ENCODE results near the gene FGFBP2. TPM values are rescaled to one million over a fixed set of nuclear protein-coding genes. Genes with fewer than 3 reads are reported as not detected.

Gene FGFBP2
- polyA plus RNA-seq, 1 donor = 0.27 TPM

- DNase-seq (ENCODE audit: low read depth) = no peak
Measured at GRCh38 chr4:15968551-15969300, 5.8 kb upstream of the FGFBP2 start.

GRCh38 chr4:15965325-15965724 is 2.4 kb upstream of the FGFBP2 start:
- no peak for DNase-seq (ENCODE audit: low read depth)

- no peak for DNase-seq (ENCODE audit: low read depth)
Measured at GRCh38 chr4:15964159-15964558, 1.2 kb upstream of the FGFBP2 start.

- no peak for DNase-seq (ENCODE audit: low read depth)
Measured at GRCh38 chr4:15963576-15963975, 601 bp upstream of the FGFBP2 start.

DNA sequence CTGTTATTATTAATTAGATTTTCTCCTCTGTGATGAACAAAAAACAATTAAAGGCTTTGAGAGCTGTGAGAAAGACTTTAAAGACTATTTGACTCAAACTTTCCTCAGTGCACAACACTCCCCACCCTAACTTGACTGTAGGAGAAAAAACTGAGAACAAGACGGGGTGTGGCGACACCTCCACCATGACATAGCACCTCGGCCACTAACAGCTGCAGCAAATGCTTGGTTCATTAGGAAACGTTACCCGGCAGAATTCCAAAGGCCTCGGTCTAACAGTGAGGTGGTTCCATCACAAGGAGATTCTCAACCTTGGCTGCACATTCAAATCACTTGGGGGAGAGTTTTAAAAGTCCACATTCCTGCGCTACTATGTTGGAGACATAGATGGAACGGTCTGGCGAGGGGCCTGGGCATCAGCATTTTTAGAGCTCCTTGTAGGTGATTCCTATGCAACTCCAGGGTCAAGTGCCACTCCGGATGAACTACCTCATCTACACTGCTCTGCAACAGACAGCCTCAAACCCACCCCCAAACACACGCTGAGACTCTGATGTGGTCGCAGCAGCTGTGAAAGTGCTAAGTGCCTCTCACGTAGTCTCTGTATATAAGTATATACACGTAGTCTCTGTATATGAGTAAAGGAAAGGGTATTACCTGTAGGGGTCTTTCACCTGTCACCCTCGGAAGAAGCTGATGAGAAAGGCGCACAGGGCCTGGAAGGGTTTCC is 1.0 kb downstream of the FGFBP2 start:
- no peak for DNase-seq (ENCODE audit: low read depth)

- DNase-seq (ENCODE audit: low read depth) = no peak
Measured at GRCh38 chr4:15958562-15958961, 4.4 kb downstream of the FGFBP2 start.

- DNase-seq (ENCODE audit: low read depth) = no peak
Measured at GRCh38 chr4:15956179-15956850, 6.7 kb downstream of the FGFBP2 start.

DNA sequence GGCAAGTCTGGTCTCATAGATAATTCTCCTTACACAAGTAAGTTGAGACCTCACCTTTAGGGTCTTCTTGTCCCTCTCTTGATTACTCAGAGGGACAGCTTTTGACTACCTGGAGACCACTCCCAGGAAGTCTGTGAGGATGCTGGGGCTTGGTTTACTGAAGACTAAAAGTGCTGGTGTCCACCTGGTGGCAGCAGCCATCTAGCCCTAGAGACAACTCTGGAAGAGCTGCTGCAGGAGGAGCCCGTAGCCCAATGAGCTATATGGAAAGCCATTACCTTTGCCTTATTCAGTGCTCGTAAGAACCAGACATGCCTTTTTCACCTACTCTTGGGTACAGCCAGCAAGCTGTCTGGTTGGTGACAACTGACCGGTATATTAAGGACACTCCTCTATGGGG is 7.3 kb downstream of the FGFBP2 start:
- DNase-seq (ENCODE audit: low read depth) = no peak

- no peak for DNase-seq (ENCODE audit: low read depth)
Measured at GRCh38 chr4:15953625-15954024, 9.3 kb downstream of the FGFBP2 start.

DNA sequence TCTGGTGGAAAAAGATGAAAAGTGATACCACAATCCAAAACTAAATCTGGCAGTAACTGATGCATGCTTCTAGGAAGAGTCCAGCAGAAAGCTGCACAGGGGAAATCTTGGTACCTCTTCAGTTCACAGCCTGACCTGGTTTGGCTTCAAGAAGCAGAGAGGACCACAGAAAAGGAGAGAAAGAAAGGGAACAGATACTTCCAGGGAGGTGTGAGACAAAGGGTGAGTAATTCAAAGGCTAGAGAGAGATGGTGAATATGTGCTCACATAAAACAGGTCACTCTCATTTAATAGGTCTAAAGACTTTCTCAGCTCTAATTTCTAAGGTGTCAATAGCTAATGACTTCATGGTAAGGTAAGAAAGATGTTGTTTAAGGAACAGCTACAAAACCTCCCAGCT is 11.2 kb downstream of the FGFBP2 start:
- no peak for DNase-seq (ENCODE audit: low read depth)

GRCh38 chr4:15948826-15949225 is 14.1 kb downstream of the FGFBP2 start:
- no peak for DNase-seq (ENCODE audit: low read depth)

DNA sequence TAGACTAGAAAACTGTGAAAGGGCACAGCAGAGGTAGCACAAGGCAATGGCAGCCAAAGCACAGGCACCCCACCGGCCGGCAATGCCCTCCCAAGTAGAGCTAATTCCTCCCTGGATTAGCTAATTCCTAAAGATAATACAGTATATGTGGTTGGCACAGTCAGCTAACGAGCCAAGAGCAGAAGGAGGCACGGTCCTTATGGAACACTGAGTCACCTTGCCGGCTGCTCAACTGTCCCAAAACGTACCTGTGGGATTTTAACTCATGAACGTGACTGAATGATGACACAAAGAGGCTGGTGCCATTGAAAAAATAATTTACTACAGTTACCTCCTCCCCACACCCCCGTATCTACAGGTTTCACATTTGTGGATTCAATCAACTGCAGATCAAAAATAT is 15.3 kb downstream of the FGFBP2 start:
- DNase-seq (ENCODE audit: low read depth) = no peak

DNA sequence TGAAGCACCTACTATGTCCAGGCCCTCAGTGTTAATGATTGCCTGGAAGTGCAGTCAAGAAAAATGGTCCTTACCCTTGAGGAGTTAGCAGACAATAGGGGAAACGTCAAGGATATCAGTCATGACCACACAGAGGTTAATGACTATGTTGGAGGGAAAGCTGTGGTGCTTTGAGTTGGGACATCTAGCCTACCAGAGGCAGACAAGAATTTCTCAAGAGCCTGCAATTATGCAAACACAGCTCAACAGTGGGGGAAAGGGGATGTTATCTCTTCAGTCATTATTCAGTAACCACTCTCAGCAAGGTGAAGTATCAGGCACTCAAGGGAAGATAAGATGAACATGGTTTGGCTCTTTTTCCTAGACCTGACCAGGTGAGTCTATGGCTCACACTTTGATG is 17.5 kb downstream of the FGFBP2 start:
- no peak for DNase-seq (ENCODE audit: low read depth)

DNA sequence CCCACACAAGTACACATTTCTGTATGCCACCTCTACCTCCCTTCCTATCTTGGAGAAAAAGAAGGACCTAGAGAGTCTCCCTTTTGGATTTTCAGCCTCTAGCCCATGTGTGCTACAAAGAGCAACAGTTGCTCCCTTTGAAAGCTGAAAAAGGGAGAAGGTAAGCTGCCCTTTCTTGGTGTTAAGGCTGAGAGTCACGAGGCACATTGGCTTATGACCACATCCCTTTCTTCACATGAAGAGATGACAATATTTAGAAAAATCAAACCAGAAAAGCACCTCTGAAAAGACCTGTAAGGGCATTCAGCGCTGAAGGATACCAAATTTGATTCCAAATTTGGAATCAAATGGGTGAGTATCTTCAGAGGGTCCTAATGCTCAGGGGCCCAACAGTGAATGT is 18.1 kb downstream of the FGFBP2 start:
- DNase-seq (ENCODE audit: low read depth) = no peak

DNA sequence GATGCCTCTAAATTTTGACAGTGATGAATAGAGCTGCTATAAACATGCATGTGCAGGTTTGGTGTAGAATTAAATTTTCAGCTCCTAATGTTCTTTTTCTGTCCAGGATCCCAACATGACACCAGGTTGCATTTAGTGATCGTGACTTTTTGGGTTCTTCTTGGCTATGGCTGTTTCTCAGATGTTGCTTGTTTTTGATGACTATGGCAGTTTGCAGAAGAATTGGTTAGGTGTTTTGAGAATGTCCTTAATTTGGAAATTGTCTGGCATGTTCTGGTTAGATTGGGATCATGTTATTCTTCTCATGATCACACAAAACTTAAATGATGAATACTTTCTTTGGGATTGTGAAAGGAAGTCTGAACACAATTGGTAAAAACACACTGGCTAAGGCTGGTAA is 20.7 kb downstream of the FGFBP2 start:
- DNase-seq (ENCODE audit: low read depth) = no peak

DNA sequence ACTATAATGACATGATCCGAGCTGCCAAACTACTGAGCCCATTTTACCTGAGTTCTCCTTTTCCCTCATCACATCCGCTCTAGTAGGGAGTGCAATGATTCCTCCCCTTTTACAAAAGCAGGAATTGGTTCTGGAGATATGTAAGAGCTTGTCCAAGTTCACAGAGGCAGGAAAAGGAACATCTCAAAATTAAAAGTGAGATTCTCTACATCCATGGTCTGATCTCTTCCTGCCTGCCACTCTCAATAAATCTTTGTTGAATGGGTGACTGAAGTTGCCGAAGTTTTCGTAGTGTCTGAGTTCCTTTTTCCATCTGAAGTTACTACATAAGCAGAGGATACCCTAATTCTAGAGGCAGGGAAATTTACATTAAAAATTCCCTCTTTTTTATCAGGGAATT is 24.3 kb downstream of the FGFBP2 start, which contains the start of gene FGFBP1:
TSS of gene FGFBP1 (minus strand) at position 101 of the 400 bp plus-strand sequence. CDS start 2,108 bp downstream, outside the sequence.
- no peak for DNase-seq (ENCODE audit: low read depth)

- no peak for DNase-seq (ENCODE audit: low read depth)
Measured at GRCh38 chr4:15938182-15938581, 24.8 kb downstream of the FGFBP2 start.

DNA sequence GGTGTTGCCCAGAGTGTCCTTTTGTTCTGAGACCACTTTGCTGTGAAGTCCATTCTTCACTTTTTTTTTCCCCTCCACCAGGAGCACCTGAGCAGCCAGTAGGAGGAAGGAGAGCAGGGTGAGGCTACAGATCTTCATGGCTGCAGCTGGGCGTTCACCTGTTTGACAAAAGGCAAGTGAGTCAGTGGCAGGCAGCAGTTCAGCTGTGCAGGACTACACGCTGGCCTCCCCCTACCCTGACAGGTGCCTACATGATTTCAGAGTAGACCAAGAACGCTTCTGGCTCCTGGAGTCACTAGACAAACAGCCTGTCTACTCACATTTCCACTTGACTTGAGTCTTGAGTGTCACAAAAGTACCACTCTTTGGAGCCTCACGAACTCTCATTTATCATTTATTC is 26.5 kb downstream of the FGFBP2 start:
- DNase-seq (ENCODE audit: low read depth) = no peak

- DNase-seq (ENCODE audit: low read depth) = no peak
Measured at GRCh38 chr4:15935504-15936402, 27.2 kb downstream of the FGFBP2 start.

GRCh38 chr4:15934259-15934658 is 28.7 kb downstream of the FGFBP2 start:
- DNase-seq (ENCODE audit: low read depth) = no peak

DNA sequence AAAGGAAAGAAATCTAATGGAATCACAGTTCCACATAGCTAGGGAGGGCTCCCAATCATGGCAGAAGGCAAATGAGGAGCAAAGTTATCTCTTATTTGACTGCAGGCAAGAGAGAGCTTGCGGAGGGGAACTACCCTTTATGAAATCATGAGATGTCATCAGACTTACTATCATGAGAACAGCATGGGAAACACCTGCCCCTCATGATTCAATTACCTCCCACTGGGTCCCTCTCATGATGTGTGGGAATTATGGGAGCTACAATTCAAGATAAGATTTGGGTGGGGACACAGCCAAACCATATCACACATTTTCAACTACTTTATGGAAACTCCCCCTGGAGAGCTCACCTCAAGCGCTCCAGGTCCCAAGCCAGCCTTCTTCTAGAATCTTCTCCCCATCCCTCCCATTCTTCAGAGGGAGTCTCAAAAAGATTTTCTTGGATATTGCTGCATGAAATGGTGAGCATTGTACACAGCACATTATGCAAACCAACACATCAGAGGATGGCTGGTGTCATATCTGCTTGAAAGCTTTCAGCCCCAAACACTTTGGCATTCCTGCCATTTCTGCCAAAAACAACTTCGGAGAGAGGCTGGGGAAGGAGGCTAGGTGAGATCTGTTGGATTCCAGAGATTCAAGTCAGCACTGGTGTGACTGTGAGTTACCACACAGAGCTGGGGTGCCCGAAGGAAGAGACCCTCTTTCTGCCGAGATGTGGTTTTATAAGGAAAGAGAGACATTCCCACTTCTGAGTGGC is 31.3 kb downstream of the FGFBP2 start:
- no peak for DNase-seq (ENCODE audit: low read depth)
